HG03565 (cell line): ENCODE results near the gene TRAPPC10.

Experiments
- ATAC-seq: cut with Tn5 transposase; IDR thresholded peaks from one replicate; pipeline ENCODE4 v1.9.1; 2021; ENCODE audit warnings: mild to moderate bottlenecking, moderate library complexity; ENCODE audit not compliant: unreplicated experiment

Gene TRAPPC10

GRCh38 chr21:43981151-43981870, 30.8 kb upstream of the TRAPPC10 start:
- ATAC-seq: no peak

GRCh38 chr21:43981871-43982210, 30.3 kb upstream of the TRAPPC10 start:
- no peak for ATAC-seq

- no peak for ATAC-seq
Measured at GRCh38 chr21:43982489-43983078, 29.5 kb upstream of the TRAPPC10 start.

- no peak for ATAC-seq
Measured at GRCh38 chr21:43983390-43983789, 28.7 kb upstream of the TRAPPC10 start.

GRCh38 chr21:43983860-43984420, 28.2 kb upstream of the TRAPPC10 start:
- ATAC-seq: no peak

- ATAC-seq: no peak
Measured at GRCh38 chr21:43984905-43985689, 27.0 kb upstream of the TRAPPC10 start.

- no peak for ATAC-seq
Measured at GRCh38 chr21:43985690-43986251, 26.3 kb upstream of the TRAPPC10 start.

- ATAC-seq: no peak
Measured at GRCh38 chr21:43986544-43987451, 25.3 kb upstream of the TRAPPC10 start.

- no peak for ATAC-seq
Measured at GRCh38 chr21:43987509-43987908, 24.6 kb upstream of the TRAPPC10 start.

GRCh38 chr21:43988016-43988415, 24.1 kb upstream of the TRAPPC10 start:
- ATAC-seq: no peak

- no peak for ATAC-seq
Measured at GRCh38 chr21:43988506-43989230, 23.4 kb upstream of the TRAPPC10 start.

- no peak for ATAC-seq
Measured at GRCh38 chr21:43989401-43989800, 22.7 kb upstream of the TRAPPC10 start.

- no peak for ATAC-seq
Measured at GRCh38 chr21:43991447-43991991, 20.6 kb upstream of the TRAPPC10 start.

GRCh38 chr21:43992121-43992520, 20.0 kb upstream of the TRAPPC10 start:
- ATAC-seq: no peak

GRCh38 chr21:43993420-43993934, 18.6 kb upstream of the TRAPPC10 start:
- ATAC-seq: no peak

- no peak for ATAC-seq
Measured at GRCh38 chr21:43994085-43994484, 18.0 kb upstream of the TRAPPC10 start.

GRCh38 chr21:43994646-43995045, 17.5 kb upstream of the TRAPPC10 start:
- no peak for ATAC-seq

- ATAC-seq: no peak
Measured at GRCh38 chr21:43995521-43996105, 16.5 kb upstream of the TRAPPC10 start.
